Uterus (tissue), 4 donors: ENCODE measurements around the gene ZFR. TPM values are rescaled to one million over a fixed set of nuclear protein-coding genes. Genes with fewer than 3 reads are reported as not detected.
"Not testable (repeated sequence)": the region's sequence is repeated elsewhere in the genome, so short reads cannot be mapped to it uniquely, and the experiment has no call there.

Experiments used
- DNase-seq, 2 donors: peaks; one replicate each; pipeline ENCODE4 v3.0.0-alpha.2; 2019 to 2020
- H3K27ac ChIP-seq, 2 donors: fragments of 200-600 bp; sonication (generic); 1 replicate in 1 of 2; 2 replicates in 1 of 2; pipeline ENCODE4 v1.5.1; 2016 to 2018
- H3K27me3 ChIP-seq, 2 donors: fragments of 200-600 bp; sonication (generic); one replicate each; pipeline ENCODE4 v1.5.1; 2018 to 2019; ENCODE audit warnings: control low read depth in 1 of 2
- H3K36me3 ChIP-seq, 2 donors: fragments of 200-600 bp; sonication (generic); one replicate each; pipeline ENCODE4 v1.5.1; 2019; ENCODE audit warnings: control low read depth in 1 of 2
- H3K4me1 ChIP-seq, 2 donors: fragments of 200-600 bp; sonication (generic); one replicate each; pipeline ENCODE4 v1.5.1; 2018 to 2019; ENCODE audit warnings: control low read depth in 1 of 2
- H3K4me3 ChIP-seq, 2 donors: fragments of 200-600 bp; sonication (generic); 1 replicate in 1 of 2; 2 replicates in 1 of 2; pipeline ENCODE4 v1.5.1; 2018 to 2019; ENCODE audit warnings: mild to moderate bottlenecking in 1 of 2
- H3K9me3 ChIP-seq, 2 donors: fragments of 200-600 bp; sonication (generic); one replicate each; pipeline ENCODE4 v1.5.1; 2019; ENCODE audit warnings: control low read depth in 1 of 2
- CTCF ChIP-seq, 4 experiments: fragments of 200-600 bp in 2 of 4; fragments of 450-650 bp in 2 of 4; sonication (generic) in 2 of 4; IDR thresholded peaks; one replicate each; pipeline ENCODE4 v1.5.1; 2016 to 2019; ENCODE audit warnings: antibody characterized with exemption in 4 of 4, mild to moderate bottlenecking in 2 of 4, moderate library complexity in 1 of 4
- POLR2A ChIP-seq, 2 donors: fragments of 450-650 bp; IDR thresholded peaks; one replicate each; pipeline ENCODE4 v1.6.1; 2016; ENCODE audit warnings: antibody characterized with exemption in 2 of 2, mild to moderate bottlenecking in 1 of 2, moderate library complexity in 1 of 2
- intact Hi-C: fragments of 100-400 bp; cut with DNase I; formaldehyde crosslinking; loops from one replicate; pipeline ENCODE4 v1.15.1; 2023; ENCODE audit warnings: low total_unique reads
- total RNA-seq, 4 donors: library from RNA; depleted of rRNA in 3 of 4; stranded (reverse); fragments of >200 nt in 3 of 4; gene quantifications; one replicate each; pipeline versions ENCODE4 v1.1.0 to v1.2.4, GENCODE V29; 2014 to 2023
- donor health status: DM: yes; HTN: yes; CAD: no.

Gene ZFR
- total RNA-seq, 4 donors from 2014 or later = 54.1 to 108 (median 72.5) TPM

DNA sequence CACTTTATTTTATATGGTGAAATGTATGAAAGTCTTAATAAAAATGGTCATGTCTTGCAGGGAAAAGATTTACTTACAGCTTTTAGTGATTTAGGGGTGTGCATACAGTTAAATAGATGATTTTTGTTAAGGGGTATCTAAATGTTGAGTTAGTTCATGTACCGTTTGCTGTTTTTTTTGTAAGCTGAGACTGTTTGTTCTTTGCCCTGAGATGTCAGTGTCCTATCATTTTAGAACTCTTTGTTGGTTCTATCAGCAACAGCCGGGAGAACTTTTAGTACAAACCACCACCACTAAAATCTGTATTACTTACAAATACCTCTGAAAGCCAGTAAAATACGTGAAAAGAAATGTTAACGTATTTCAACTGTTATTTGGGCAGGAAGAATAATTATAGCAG, 75.5 kb downstream of the ZFR start:
- no peaks in the 10 kb centered on the region for H3K27me3 ChIP-seq
- TF ChIP-seq POLR2A (IDR thresholded peaks at IDR 0.05) (no peak), CTCF (IDR thresholded peaks at IDR 0.05) (no peak)
- H3K36me3 ChIP-seq = no peaks in the 10 kb centered on the region
- DNase-seq = no peak
- no peaks in the 10 kb centered on the region for H3K9me3 ChIP-seq
- intact Hi-C loops = no loop called here
- H3K27ac ChIP-seq = no peak overlapping the region
- no peak overlapping the region for H3K4me3 ChIP-seq
- H3K4me1 ChIP-seq = no peaks in the 10 kb centered on the region

DNA sequence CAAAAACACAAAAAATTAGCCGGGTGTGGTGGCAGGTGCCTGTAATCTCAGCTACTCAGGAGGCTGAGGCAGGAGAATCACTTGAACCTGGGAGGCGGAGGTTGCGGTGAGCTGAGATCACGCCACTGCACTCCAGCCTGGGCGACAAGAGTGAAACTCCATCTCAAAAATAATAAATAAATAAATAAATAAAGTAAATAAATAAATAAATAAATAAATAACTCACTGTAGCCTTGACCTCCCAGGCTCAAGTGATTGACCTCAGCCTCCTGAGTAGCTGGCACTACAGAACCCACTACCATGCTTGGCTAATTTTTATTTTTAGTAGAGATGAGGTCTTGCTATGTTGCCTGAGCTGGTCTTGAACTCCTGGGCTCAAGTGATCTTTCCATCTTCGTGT, 77.3 kb downstream of the ZFR start:
- H3K27me3 ChIP-seq, DNase-seq, H3K9me3 ChIP-seq, H3K36me3 ChIP-seq, H3K4me3 ChIP-seq, H3K27ac ChIP-seq, H3K4me1 ChIP-seq, intact Hi-C loops: not testable (repeated sequence)

- no peak for TF ChIP-seq POLR2A (IDR thresholded peaks at IDR 0.05)
- TF ChIP-seq CTCF (IDR thresholded peaks at IDR 0.05) = no peak
- intact Hi-C loops = no loop called here
- no peaks in the 10 kb centered on the region for H3K4me1 ChIP-seq
- H3K9me3 ChIP-seq = no peaks in the 10 kb centered on the region
- H3K4me3 ChIP-seq = no peak overlapping the region
- no peak for DNase-seq
- H3K27me3 ChIP-seq = no peaks in the 10 kb centered on the region
- H3K27ac ChIP-seq = no peak overlapping the region
- H3K36me3 ChIP-seq = no peaks in the 10 kb centered on the region
These were observed 78.9 kb downstream of the ZFR start for GRCh38 chr5:32365623-32366022.

DNA sequence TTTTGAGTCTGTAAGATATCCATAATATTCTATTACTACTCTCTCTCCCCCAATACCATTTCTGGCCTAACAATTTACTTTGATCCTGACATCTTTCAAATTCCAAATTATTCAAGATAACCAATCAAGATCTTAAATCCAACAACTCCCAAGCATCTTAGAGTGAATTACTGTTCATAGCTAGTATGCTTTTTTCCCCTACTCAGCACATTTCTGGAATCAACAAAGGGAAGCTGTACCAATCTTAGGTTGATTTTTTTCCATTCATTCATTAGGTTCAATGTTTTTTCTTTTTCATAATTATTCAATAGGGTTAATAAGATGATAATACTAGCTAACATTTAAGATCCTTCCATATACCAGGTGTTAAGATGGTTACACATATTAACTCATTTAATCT, 81.5 kb downstream of the ZFR start:
- H3K27ac ChIP-seq = no peak overlapping the region
- H3K9me3 ChIP-seq = no peaks in the 10 kb centered on the region
- DNase-seq = no peak
- no peaks in the 10 kb centered on the region for H3K4me1 ChIP-seq
- intact Hi-C loops = no loop called here
- no peaks in the 10 kb centered on the region for H3K27me3 ChIP-seq
- H3K36me3 ChIP-seq = no peaks in the 10 kb centered on the region
- no peak overlapping the region for H3K4me3 ChIP-seq
- TF ChIP-seq CTCF (IDR thresholded peaks at IDR 0.05) (no peak), POLR2A (IDR thresholded peaks at IDR 0.05) (no peak)

- H3K4me3 ChIP-seq = no peak overlapping the region
- H3K27ac ChIP-seq = no peak overlapping the region
- H3K4me1 ChIP-seq = no peaks in the 10 kb centered on the region
- no peaks in the 10 kb centered on the region for H3K27me3 ChIP-seq
- no peak for DNase-seq
- TF ChIP-seq CTCF (IDR thresholded peaks at IDR 0.05) (no peak), POLR2A (IDR thresholded peaks at IDR 0.05) (no peak)
- intact Hi-C loops = no loop called here
- no peaks in the 10 kb centered on the region for H3K36me3 ChIP-seq
- no peaks in the 10 kb centered on the region for H3K9me3 ChIP-seq
These were observed 82.0 kb downstream of the ZFR start for GRCh38 chr5:32362527-32362926.

DNA sequence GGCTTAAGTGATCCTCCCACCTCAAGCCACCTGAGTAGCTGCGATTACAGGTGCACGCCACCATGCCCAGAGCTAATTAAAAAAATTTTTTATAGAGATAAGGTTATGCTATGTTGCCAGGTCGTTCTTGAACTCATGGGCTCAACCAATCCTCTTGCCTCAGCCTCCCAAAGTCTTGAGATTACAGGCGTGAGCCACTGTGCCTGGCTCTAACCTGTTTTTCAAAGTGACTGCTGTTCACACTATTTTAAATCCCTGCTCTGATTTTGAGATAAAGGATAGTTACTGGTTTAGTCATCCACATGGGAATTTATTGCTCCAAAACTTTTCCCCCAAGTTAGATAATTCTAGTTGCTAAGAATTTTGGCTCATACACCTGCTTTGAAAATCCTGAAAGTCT, 83.6 kb downstream of the ZFR start:
- H3K4me1 ChIP-seq = no peaks in the 10 kb centered on the region
- TF ChIP-seq POLR2A (IDR thresholded peaks at IDR 0.05) = no peak
- TF ChIP-seq CTCF (IDR thresholded peaks at IDR 0.05) = no peak
- no peak overlapping the region for H3K27ac ChIP-seq
- no peak overlapping the region for H3K4me3 ChIP-seq
- H3K36me3 ChIP-seq = no peaks in the 10 kb centered on the region
- intact Hi-C loops = no loop called here
- no peaks in the 10 kb centered on the region for H3K9me3 ChIP-seq
- no peaks in the 10 kb centered on the region for H3K27me3 ChIP-seq
- DNase-seq = no peak
